GM19238 (cell line): ENCODE measurements around the gene MIAT.

Source experiments
- DNase-seq: peaks from one replicate; pipeline ENCODE4 v3.0.0; 2011; ENCODE audit warnings: low spot score; ENCODE audit not compliant: insufficient read length

The MIAT gene

GRCh38 chr22:26669060-26669481 is 11.7 kb downstream of the MIAT start:
- no peak for DNase-seq

DNA sequence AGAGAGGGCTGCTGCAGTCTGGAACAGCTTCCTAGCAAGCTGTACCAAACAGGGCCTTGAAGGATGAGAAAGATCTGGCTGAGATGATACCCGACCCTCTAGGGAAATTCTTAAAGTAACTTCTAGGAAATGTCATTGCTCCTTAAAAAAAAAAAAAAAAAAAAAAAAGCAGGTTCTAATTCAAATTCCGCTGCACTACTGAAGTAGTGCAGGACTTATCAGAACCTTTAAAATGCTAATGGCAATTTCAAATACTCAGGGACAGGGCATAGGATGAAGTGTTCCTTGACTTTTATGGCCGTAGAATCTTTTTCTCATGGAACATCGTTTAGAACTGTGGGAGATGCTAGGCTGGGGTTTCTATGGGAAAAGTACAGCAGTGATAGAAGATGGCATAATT is 13.1 kb downstream of the MIAT start:
- no peak for DNase-seq

DNA sequence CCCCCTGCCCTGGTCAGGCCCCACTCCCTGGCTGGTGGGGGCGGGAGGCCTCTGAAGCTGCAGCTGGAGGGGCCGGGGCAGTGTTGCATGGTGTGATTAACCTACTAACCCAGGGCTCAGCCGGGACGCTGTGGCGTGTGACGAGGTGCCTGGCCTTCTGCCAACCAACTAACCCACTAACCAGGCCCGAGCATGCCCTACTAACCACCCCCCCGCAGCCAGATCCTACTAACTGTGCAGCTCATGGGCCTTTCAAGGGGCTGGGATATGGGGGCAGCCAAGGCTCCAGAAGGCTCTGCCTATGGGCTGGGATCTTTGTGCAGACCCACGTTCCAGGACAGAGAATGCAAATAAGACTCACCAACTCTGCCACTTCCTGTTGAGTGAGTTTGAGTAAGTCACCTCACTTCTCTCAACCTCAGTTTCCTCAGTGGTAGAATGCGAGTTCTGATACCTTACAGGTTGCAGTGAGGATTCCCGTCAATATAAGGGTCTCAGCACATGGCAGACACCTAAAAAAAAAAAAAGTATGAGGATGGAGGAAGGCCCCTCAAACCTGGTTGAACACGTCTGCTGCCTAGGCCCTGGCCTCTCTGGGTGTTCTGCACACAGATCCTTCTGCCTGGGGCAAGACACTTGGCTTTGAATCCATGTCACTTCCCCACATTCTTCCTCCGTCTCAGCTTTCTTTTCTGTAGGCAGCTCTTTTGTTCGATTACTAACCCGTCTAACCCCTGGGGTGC is 14.1 kb downstream of the MIAT start:
- DNase-seq: no peak

DNA sequence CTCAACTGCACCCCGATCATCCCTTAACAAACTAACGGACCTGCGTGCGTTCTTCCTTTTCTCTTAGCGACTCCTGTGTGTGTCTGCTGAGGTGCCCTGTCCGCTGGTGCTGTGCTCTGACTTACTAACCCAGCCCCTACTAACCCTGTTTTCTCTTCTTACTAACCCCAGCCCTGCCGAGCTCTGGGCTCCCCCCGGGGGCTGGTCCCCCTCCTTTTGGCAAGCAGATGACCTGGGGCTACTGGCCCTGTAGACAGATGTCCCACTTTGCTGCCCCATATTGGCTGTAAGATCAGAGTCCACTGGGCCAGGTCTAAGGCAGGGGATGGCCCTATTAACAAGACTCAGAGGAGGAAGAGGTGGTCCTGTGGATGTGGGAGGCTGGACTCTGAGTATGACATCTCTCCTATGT is 14.7 kb downstream of the MIAT start:
- DNase-seq: no peak

DNA sequence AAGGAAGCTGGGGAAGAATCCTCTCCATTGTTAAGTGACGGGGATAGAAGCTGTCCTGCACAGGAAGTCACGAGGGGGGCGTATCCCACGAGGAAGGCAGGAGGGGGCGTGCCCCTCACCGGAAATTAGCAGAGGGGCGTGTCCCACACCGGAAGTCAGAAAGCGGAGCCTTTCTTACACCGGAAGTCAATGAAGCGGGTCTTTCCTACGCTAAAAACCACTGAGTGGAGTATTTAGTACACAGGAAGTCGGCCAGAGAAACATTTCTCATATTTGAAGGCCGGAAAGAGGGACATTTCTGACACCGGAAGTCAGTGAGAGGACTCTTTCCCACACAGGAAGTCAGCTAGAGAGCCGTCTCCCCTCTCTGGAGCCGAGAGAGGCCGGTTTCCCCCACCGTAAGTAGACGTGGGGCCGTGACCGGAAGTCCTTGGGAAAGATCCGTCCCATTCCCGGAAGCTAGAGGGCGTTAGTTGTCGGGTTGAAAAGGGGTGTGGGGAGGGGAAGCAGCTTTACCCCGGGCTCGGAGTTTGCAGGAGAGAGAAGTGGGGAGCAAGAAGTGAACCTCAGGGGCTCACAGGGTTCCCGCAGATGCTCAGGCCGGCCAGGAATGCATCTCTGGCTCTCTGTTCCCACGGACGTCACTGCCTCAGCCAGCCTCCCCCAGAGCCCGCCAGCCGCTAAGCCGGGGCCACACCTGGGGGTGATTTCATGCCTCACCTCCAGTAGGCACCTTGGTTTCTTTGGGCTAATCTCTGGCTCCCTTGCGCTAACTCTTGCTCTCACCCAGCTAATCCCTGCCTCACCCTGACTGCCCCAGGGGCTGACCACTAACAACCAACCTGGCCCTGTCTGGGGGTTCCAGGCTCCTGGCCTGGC is 15.4 kb downstream of the MIAT start:
- peak; percentile 79 for DNase-seq

- no peak for DNase-seq
Observed at GRCh38 chr22:26673486-26673885, 16.1 kb downstream of the MIAT start.

DNA sequence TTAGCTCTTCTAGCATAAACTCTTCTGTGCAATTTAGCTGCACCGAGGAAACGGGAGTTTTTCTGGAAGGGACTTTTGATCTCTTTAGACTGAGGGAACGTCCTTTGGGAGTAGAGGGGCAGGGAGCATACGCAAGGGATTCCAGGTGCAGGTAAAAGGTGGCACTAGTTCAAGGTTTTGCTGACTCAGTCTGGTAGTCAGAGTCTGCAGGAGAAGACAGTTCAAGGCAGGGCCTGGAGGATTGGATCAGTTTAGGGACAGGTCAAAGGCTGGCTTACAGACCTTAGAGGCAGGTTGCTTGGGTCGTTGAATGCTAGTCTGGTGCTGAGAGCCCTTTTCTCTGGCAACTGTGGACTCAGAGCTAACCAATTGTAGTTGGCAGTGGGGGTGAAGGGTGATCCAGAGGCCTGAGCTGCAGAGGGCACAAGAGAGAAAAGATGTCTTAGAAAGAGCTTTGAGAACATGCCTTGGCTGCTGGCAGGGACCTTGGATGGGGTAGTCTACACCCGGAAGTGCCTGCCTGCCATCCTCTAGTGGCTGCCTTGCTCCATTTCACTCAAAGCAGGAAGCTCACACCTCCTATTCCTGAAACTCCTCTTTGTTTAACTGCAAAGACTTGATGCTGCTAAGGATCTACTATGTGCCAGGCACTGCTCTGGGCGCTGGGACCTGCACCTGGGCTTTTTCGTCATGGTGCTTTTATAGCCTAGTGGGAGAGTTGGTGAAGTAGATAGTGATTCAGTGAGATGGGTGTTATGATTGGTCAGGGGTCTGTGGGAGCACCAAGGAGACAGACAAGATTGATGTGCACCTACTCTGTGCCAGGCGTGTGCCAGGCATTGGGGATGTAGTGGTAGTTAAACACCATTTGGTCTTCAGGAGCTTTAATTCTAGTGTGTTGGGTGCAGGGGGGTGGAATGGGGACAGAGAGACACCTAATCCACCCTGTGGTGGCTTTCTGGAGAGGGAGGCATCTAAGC is 17.1 kb downstream of the MIAT start:
- no peak for DNase-seq

- DNase-seq: no peak
Observed at GRCh38 chr22:26675687-26676268, 18.4 kb downstream of the MIAT start.

GRCh38 chr22:26677217-26677616 is 19.8 kb downstream of the MIAT start:
- no peak for DNase-seq

- peak; percentile 66 for DNase-seq
Observed at GRCh38 chr22:26679003-26679629, 21.7 kb downstream of the MIAT start.

- no peak for DNase-seq
Observed at GRCh38 chr22:26680485-26680884, 23.1 kb downstream of the MIAT start.

DNA sequence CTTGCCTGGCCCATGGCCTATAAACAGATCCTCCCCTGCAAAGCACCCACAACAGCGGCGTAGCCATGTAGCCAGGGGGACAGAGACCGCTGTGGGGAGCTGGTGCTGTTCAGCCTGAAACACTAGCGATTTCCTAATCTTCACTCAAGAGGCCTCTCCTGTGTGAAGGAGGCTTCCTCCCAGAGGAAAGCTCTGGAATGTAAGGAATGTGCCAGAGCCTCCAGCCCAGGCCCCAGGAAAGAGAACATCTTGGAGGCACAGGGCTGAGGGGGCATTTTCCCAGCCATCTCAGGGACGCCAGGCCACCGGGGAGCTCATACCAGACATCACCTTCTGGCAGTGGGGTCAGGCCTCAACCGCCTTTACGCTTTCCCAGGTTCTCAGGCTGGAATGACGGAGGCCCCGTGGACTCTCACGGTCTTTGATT is 24.0 kb downstream of the MIAT start:
- no peak for DNase-seq

DNA sequence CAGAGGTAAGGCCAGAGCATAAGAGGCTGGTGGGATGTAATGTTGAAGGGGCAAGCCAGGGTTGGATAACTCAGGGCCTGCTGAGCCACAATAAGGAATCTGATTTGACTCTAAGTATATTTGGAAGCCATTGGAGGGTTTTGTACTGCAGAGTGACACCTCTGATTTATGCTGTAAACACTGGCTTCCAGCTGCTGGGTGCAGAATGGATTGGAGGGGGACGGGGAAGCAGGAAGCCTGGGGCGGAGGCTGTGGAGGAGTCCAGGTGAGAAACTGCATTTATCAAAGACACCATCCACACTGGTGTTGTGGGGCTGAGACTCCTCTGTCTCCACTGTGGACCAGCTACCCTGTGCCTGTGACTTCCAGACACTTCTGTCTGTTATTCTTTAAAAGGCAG is 26.8 kb downstream of the MIAT start:
- DNase-seq: no peak

GRCh38 chr22:26685601-26686000 is 28.2 kb downstream of the MIAT start:
- DNase-seq: no peak

GRCh38 chr22:26687439-26687838 is 30.1 kb downstream of the MIAT start:
- DNase-seq: no peak

DNA sequence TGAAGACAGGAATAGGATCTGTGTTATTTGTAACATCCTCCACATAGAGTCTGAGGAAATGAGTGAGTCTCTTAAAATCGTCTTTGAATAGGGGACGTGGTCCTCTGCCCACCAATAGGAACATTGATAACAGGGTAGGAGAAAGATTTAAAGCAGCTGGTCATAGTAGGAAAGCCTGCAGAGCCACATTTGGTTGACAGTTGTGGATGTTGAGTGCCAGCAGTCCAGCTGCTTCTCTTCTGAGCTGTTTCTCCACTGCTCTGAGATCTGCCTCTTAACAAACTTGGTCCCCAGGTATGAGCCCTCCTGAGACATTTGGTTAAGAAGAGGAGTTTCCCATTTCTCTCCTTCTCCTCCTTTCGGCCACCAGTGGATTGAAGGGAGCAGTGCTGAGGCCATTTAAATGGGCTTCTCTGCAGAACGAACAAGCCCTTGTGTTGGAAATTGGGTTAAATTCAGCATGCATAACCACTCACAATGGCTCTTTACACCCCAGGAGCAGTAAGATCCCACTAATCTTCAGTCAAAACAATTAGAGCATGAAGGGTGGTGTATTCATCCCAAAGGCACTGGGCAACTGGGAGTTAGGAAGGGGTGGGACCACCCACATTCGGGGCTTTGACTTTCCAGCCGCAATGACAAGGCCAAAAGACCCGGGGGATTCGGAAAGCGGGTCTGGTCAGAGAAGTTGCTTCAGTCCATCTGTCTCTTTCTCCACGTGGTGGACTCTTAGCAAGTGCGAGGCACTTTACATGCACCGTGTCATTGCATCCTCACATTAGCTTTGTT is 32.3 kb downstream of the MIAT start:
- no peak for DNase-seq

- DNase-seq: no peak
Observed at GRCh38 chr22:26690654-26691376, 33.4 kb downstream of the MIAT start.

DNA sequence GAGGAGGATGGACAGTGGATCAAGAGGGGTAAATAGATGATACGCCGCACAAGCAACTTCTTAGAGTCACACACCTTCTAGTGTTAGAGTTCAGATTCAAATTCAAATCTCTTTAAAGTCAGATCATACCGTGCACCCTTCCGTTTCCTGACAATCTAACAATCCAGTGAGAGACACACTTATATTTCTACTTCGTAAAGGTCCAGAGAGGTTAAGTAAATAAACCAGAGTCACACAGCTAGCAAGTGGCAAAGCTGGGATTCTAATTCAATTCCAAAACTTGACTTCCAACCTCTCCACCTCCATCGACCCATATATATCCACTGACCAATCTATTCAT is 34.0 kb downstream of the MIAT start:
- no peak for DNase-seq

GRCh38 chr22:26692215-26692614 is 34.8 kb downstream of the MIAT start:
- DNase-seq: no peak
